Forelimb muscle (tissue), 1 donor: ENCODE measurements around the gene R3HDM1. TPM values are rescaled to one million over a fixed set of nuclear protein-coding genes. Genes with fewer than 3 reads are reported as not detected.
A peak's percentile ranks its signal among the peaks of the same experiment; 100 is the strongest.
"Not testable (repeated sequence)": the region's sequence is repeated elsewhere in the genome, so short reads cannot be mapped to it uniquely, and the experiment has no call there.

Source experiments
- DNase-seq: peaks from one replicate; pipeline ENCODE4 v3.0.0-alpha.2; 2013; ENCODE audit warnings: low read depth
- polyA plus RNA-seq: library from polyadenylated mRNA; unstranded; fragments of 120-200 nt; gene quantifications from one replicate; pipeline ENCODE4 v1.2.1, GENCODE V29; 2013; ENCODE audit not compliant: insufficient read length

The R3HDM1 gene
- polyA plus RNA-seq, 1 donor, result 21.8 TPM

GRCh38 chr2:135709992-135710391 lies 178.7 kb downstream of the R3HDM1 start:
- peak; percentile 14 for DNase-seq

- not testable (repeated sequence) for DNase-seq
Observed at GRCh38 chr2:135715086-135715485, 183.8 kb downstream of the R3HDM1 start.

DNA sequence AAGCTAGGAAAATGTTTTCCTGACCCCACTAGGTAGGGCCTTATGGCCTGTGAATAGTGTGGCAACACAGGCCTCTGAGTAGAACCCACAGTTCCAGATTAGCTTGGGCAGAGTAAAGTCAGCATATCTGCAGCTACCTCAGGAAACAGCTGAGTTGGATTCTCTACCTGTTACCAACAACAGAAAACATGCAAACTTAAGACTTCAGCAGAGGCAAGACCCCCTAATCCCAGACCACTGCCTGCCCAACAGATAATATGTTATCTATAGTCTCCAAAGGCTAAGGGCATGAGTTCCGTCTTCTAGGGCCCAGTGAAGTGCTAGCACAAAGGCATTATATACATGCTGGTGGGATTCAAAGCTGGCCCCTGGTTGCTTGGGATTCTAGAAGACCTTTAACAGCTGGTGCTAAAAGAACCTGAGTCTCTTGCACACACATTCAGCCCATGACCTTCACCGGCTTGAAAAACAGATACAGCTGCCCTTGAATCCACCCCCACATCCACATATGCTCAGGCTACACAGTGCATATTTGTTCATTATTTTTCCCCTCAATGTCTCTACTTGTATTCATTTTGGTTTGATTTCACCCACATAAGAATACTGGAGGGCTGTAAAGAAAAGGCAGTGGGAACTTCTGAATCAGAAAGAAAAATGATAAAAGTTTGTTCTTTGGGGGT lies 196.9 kb downstream of the R3HDM1 start:
- DNase-seq, result no peak

DNA sequence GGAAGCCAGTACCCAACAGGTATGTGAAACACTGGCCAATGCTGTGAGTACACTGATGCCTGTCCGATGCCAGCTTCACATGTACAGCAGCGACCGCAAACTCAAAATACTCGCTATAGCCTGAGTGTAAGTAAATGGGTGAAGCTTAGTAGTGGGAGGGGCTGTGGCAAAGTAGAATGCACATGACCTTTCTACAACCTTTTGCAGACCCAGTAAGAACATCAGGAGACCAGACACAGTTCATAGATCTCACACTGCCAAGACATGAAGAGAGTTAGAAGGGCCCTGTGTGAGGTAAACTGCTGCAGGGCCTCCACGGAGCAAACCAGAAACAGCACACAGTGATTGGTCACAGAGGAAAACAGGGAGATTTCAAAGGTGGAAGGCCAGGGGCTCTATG lies 201.3 kb downstream of the R3HDM1 start:
- no peak for DNase-seq

DNA sequence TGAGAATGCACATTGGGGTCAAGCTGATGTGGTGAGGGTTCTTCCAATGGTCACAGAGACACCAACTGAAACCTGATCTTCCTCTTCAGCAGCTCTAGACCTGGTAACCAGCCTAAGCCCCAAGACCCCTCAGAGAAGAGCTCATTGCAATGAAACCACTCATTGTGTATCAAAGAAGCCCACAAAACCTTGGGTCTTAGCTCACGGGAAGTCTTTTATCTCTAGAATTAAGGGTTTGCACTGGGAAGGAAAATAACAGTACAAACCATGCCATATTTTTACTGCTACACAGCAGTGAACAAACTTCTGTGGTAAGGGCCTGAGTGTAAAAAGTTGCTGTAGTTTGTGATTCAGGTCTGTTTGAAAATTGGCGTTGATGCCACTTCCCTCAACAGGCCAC lies 201.8 kb downstream of the R3HDM1 start:
- no peak for DNase-seq

DNA sequence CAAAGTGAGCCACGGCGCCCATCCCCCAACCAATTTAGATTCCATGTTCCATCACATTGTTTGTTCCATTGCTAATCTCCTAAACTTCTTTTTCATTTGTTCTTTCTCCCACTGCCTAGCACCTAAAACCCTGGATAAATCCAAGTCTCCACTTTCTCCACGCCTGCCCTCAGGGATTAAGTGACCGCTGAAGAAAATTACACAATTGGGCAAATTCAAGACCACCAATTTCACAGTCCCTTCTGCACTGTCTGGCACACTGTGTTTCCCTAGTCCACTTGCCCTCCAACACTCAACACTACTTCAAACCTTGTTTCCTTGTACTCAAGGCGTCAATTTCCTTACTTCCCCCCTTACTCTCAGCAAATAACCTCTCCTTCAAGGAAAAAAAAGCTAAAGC lies 205.3 kb downstream of the R3HDM1 start:
- no peak for DNase-seq

DNA sequence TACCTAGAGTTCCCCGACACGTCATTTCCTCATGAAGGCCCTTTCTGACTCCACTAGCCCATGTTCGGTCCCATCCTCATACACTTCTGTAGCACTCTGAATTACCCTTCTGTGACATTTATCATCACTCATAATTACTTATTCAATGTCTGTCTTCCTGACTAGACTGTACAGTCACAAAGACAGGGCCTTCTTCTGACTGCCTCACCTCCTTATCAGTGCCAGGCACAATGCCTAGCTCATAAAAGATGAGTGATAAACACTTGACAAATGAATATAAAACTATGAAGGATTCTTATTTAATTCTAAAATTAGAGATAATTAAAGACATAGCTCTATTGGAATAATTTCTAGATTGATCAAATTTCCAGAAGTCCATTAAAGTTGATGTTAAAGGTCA lies 208.9 kb downstream of the R3HDM1 start:
- DNase-seq, result no peak

DNA sequence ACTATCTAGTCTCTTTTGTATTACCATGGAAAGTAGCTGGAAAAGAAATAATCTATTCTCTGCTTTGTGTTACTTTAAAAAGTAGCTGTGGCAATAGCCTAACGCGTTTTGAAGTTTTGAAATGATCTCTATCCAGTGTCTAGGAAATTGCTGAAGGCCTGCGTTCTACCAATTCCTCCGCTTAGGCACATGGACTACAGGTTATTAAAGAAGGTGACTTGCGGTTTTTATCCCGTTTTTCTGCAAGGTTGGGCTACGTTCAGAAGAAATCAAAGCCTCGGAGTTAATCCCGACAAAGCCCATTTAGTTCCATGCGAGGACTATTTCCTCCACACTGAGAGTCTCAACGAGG lies 209.7 kb downstream of the R3HDM1 start:
- no peak for DNase-seq

DNA sequence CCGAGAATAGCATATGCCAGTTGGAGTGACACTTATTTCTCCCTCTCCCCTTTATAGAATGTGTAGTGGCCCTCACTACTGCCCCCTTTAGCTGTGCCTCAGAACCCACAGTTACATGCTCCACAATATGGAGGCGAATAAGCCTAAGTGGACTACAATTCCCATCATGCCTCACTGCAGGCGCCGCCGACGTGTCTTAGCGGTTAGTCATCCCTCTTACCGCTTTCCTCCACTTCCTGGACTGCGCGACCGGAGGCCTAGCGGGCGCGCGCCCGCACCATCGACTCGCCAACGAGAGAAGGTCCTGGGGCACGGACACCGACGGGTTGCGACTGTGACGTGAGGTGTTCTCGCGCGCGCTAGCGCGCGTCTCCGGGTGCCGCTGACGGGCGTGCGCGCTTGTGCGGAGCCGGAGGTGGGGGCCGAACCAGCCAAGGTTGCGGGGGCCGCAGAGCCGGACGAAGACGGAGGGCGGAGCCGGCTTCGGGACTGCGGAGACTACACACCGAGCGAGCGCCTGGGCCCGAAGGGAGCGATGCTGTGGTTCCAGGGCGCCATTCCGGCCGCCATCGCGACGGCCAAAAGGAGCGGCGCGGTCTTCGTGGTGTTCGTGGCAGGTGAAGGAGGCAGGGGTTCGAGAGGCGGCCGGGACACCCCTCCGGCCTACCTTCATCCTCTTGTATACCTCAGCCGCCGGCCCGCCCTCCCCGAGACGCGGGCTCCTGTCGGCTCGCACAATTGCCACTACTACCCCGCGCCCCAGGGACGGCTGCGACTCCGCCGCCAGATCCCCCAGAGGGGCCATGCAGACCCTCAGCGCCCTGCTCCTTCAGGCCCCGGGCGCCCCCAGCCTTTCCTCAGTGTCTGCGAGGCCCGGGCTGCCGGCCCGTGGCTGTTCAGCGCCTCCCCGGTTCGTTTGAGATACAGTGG lies 210.4 kb downstream of the R3HDM1 start, which contains the start of gene UBXN4:
UBXN4 (plus strand) TSS at position 461 of the 930 bp plus-strand sequence; CDS start at position 536, 75 bp downstream.
- peak; percentile 96 for DNase-seq

GRCh38 chr2:135742325-135742757 lies 211.1 kb downstream of the R3HDM1 start:
- DNase-seq, result no peak

DNA sequence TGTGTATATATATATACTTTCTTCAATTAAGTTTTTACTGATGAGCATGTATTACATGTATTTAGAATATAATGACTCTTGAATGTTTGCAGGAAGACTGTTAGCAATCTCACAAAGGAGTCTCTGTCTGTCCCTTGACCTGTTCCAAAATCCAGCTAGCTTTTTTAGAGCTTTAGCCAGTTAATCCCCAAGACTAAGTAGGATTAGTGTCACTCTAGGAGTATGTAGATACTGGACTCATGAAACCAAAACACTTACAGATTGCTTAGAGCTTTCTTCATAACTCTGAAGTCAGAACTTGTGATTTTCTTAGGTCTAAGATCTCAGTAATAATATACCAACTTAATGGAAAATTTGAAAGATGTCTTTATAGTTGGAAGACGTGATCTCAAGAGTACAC lies 212.6 kb downstream of the R3HDM1 start:
- no peak for DNase-seq

GRCh38 chr2:135744760-135745314 lies 213.6 kb downstream of the R3HDM1 start:
- no peak for DNase-seq

DNA sequence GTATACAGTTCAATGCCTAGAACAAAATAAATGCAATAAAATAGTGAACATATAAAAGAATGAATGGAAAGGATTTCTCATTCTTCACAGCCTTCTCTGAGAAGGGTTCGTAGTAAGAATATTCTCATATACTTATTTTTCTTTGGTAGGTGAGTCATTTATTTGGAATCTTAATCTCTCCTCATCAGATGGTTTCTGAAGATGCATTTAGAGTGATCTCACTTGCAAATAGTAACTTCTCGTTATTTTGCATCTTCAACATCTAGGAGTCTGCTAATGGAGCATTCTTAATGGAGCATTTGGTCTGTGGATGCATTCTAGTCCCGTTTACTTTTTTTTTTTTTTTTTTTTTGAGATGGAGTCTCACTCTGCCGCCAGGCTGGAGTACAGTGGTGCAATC lies 214.3 kb downstream of the R3HDM1 start:
- DNase-seq, result no peak

DNA sequence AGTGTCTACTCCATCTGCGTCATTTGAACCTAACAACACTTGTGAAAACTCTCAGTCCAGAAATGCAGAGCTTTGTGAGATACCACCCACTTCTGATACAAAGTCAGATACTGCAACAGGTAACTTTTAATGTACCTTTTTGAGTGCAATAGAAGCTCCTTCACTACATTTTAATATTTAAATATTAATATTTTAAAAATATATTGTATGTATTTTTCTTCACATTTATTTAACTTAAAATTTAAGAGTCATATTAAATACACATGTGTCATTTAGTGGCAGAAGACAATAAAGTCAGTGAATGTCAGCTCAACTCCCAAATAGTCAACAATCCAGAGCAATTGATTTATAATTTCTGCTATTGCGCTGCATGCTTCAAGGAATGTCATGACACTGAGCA lies 224.3 kb downstream of the R3HDM1 start:
- DNase-seq, result no peak

DNA sequence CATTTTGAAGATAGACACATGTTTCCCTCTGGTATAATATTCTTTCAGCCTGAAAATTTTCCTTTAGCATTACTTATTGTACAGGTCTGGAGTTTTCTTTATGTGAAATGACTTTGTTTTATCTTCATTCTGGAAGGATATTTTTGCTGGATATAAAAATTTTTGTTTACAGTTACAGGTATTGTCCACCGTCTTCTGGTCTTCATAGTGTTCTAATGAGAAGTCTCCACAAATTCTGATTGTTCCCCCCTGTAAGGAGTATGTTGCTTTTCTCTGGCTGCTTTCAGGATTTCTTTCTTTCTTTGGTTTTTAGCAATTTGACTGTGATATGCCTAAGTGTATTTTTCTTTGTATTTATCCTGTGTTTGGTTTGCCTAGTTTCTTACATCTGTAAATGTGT lies 225.4 kb downstream of the R3HDM1 start:
- DNase-seq, result no peak

- no peak for DNase-seq
Observed at GRCh38 chr2:135762022-135762421, 230.7 kb downstream of the R3HDM1 start.

GRCh38 chr2:135762530-135762929 lies 231.2 kb downstream of the R3HDM1 start:
- DNase-seq, result no peak

DNA sequence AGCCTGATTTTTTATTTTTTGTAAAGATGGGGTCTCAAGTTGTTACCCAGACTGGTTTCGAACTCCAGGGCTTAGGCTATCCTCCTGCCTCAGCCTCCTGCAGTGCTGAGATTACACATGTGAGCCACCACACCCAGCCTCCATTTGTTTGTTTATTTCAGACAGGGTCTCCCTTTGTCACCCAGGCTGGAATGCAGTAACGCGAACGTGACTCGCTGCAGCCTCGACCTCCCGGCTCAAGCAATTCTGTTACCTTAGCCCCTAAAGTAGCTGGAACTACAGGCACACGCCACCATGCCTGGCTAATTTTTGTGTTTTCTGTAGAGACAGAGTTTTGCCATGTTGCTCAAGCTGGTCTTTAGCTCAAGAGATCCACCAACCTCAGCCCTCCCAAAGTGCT lies 237.6 kb downstream of the R3HDM1 start:
- DNase-seq, result no peak

DNA sequence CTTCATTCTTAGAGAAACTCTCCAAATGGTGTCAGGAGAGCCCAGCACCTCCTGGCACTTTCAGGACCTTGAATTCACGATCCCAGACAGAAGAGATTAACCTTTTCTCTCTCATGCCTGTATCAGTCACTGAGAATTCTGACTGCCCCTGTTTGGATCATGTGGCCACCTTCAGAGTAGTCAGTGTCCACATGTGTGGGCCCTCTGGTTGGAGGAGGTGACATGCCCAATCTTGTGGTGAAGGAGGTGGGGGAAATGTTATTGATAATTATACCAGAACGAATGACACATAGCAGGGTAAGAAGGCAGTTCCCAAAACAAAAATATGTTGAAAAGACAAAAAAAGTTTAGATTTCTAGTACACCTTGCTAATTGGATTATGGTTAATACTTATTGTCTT lies 242.0 kb downstream of the R3HDM1 start:
- DNase-seq, result no peak

- DNase-seq, result no peak
Observed at GRCh38 chr2:135773917-135774316, 242.6 kb downstream of the R3HDM1 start.
